Endothelial cell (in vitro differentiated cells): ENCODE data around the gene UBE2J1. TPM values are rescaled to one million over a fixed set of nuclear protein-coding genes. Genes with fewer than 3 reads are reported as not detected.

Experiments used
- DNase-seq: peaks from one replicate; pipeline ENCODE4 v3.0.0; 2021; ENCODE audit warnings: low spot score
- H3K27ac Mint-ChIP-seq: one replicate; pipeline ENCODE4 v1.8.0; 2021; ENCODE audit warnings: mixed read lengths, inconsistent platforms; ENCODE audit not compliant: unreplicated experiment
- H3K27me3 Mint-ChIP-seq: one replicate; pipeline ENCODE4 v1.8.0; 2021; ENCODE audit warnings: mild to moderate bottlenecking, moderate library complexity, mixed read lengths, inconsistent platforms; ENCODE audit not compliant: unreplicated experiment
- H3K36me3 Mint-ChIP-seq: one replicate; pipeline ENCODE4 v1.8.0; 2021; ENCODE audit warnings: mild to moderate bottlenecking, low read depth, mixed read lengths, inconsistent platforms; ENCODE audit not compliant: unreplicated experiment
- H3K4me1 Mint-ChIP-seq: one replicate; pipeline ENCODE4 v1.8.0; 2021; ENCODE audit warnings: mild to moderate bottlenecking, mixed read lengths, inconsistent platforms; ENCODE audit not compliant: unreplicated experiment
- H3K4me3 Mint-ChIP-seq: one replicate; pipeline ENCODE4 v1.8.0; 2021; ENCODE audit warnings: mild to moderate bottlenecking, mixed read lengths, inconsistent platforms; ENCODE audit not compliant: unreplicated experiment
- H3K9me3 Mint-ChIP-seq: one replicate; pipeline ENCODE4 v1.8.0; 2021; ENCODE audit warnings: mixed read lengths, inconsistent platforms; ENCODE audit not compliant: unreplicated experiment
- total RNA-seq: library from RNA; stranded (reverse); fragmentation: NEBNext Ultra II Directional; extraction: Animal tissue kit (Norgen Biotek cat#: 25700); gene quantifications from one replicate; pipeline ENCODE4 v1.2.1, GENCODE V29; 2021; ENCODE audit not compliant: unreplicated experiment
- TF ChIP-seq, protein P1 (sequence below): fragments of 200-600 bp; sonication (generic); IDR thresholded peaks from one replicate; pipeline ENCODE4 v1.5.0; 2021; ENCODE audit warnings: antibody characterized with exemption; ENCODE audit not compliant: unreplicated experiment

The UBE2J1 gene
- total RNA-seq, 1 donor from 2014 or later, result 43.7 TPM

DNA sequence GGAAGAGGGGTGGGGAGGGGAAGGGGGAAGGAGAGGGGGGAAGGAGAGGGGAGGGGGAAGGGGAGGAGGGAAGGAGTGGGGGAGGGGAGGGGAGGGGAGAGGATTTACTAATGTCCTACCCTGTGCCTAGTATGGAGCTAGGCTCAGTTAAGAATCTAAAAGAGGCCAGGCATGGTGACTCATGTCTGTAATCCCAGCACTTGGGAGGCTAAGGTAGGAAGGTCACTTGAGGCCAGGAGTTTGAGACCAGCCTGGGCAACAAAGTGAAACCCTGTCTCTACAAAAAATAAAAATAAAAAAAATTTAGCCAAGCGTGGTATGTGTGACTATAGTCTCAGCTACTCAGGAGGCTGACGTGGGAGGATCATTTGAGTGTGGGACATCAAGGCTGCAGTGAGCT is 13.0 kb downstream of the UBE2J1 start:
- no peak overlapping the region for H3K27ac Mint-ChIP-seq
- H3K27me3 Mint-ChIP-seq, result peaks cover 2% of the 10 kb centered on the region
- H3K4me3 Mint-ChIP-seq, result no peak overlapping the region
- H3K9me3 Mint-ChIP-seq, result no peaks in the 10 kb centered on the region
- DNase-seq, result no peak
- peaks cover 21% of the 10 kb centered on the region for H3K36me3 Mint-ChIP-seq
- H3K4me1 Mint-ChIP-seq, result peaks cover 7% of the 10 kb centered on the region
- TF ChIP-seq, protein P1, sequence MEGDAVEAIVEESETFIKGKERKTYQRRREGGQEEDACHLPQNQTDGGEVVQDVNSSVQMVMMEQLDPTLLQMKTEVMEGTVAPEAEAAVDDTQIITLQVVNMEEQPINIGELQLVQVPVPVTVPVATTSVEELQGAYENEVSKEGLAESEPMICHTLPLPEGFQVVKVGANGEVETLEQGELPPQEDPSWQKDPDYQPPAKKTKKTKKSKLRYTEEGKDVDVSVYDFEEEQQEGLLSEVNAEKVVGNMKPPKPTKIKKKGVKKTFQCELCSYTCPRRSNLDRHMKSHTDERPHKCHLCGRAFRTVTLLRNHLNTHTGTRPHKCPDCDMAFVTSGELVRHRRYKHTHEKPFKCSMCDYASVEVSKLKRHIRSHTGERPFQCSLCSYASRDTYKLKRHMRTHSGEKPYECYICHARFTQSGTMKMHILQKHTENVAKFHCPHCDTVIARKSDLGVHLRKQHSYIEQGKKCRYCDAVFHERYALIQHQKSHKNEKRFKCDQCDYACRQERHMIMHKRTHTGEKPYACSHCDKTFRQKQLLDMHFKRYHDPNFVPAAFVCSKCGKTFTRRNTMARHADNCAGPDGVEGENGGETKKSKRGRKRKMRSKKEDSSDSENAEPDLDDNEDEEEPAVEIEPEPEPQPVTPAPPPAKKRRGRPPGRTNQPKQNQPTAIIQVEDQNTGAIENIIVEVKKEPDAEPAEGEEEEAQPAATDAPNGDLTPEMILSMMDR, result no peak

DNA sequence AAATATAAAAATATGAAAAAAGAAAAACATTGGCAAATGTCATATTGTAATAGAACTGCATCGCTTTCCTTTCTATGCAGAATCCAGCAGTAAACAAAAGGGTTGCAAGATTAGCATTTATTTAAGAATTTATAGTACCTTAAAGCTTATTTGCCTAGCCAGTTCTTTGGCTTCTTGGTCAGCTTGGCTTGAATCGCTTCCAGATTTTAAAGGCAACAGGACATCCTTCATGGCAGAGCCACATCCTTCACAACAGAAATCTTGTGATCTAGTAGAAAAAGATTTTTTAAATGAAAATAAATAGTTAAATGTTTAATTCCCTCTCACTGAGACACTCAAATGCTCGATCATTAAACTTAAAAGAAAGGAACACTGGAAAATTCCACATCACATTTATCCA is 17.4 kb downstream of the UBE2J1 start:
- Mint-ChIP-seq H3K4me3 (no peak overlapping the region), H3K27me3 (peaks cover 4% of the 10 kb centered on the region), H3K27ac (no peak overlapping the region), H3K9me3 (no peaks in the 10 kb centered on the region), H3K4me1 (no peaks in the 10 kb centered on the region), H3K36me3 (peaks cover 19% of the 10 kb centered on the region)
- no peak for DNase-seq
- TF ChIP-seq, protein P1, result no peak

DNA sequence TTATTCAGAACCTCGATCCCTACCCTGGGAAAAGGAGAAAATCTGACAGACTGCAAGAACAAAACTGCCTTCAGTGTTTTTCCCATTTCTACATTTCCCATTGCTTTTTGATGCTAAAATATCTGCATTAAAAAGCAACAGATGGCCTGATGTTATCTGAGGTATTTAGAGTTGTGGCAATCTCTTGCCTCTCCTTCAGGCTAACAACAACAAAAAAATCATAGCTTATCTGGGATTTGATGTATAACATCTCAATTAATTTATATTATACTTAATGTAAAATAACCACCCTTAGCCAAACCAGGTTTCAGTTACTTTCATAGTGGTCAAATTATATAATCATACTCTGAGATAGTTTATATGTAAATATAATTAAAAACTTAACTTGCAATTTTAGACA is 21.6 kb downstream of the UBE2J1 start:
- no peaks in the 10 kb centered on the region for H3K9me3 Mint-ChIP-seq
- TF ChIP-seq, protein P1, result no peak
- H3K4me1 Mint-ChIP-seq, result no peaks in the 10 kb centered on the region
- no peak for DNase-seq
- H3K36me3 Mint-ChIP-seq, result peaks cover 14% of the 10 kb centered on the region
- H3K4me3 Mint-ChIP-seq, result no peak overlapping the region
- H3K27ac Mint-ChIP-seq, result no peak overlapping the region
- peaks cover 2% of the 10 kb centered on the region for H3K27me3 Mint-ChIP-seq

DNA sequence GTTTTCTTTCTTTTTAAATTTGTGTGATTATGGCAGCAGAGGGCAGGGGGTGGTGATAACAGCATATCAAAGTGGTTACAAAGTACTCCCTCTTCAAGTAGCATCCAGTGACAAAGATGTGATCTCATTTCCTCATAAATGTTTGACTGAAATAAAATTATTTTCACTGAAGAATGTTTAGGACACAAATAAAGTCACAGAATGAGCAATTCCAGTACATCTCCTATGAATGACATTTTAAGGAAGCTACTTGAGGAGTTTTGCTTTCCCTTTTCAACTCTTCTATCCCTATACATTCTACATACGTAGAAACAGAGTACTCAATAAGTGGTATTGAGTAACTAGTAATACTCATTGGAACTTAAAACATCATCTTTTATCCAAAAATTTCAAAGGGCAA is 23.5 kb downstream of the UBE2J1 start:
- TF ChIP-seq, protein P1, result no peak
- H3K27me3 Mint-ChIP-seq, result peaks cover 2% of the 10 kb centered on the region
- no peaks in the 10 kb centered on the region for H3K4me1 Mint-ChIP-seq
- H3K36me3 Mint-ChIP-seq, result peaks cover 14% of the 10 kb centered on the region
- no peaks in the 10 kb centered on the region for H3K9me3 Mint-ChIP-seq
- no peak overlapping the region for H3K27ac Mint-ChIP-seq
- no peak for DNase-seq
- H3K4me3 Mint-ChIP-seq, result no peak overlapping the region

DNA sequence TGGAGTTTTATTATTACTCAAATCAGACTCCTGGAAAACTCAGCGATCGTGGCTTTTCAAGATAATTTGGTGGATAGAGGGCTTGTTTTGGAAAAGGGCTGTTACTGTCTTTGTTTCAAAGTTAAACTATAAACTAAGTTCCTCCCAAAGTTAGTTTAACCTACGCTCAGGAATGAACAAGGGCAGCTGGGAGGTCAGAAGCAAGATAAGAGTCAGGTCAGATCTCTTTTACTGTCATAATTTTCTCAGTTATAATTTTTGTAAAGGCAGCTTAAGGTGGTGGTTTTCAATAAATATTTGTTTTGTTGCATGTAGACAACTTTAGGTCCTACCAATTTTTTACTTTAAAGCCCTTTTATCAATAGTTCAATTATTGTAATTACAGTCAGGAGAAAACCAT is 28.2 kb downstream of the UBE2J1 start:
- DNase-seq, result no peak
- Mint-ChIP-seq H3K9me3 (no peaks in the 10 kb centered on the region), H3K27me3 (no peaks in the 10 kb centered on the region), H3K36me3 (peaks cover 19% of the 10 kb centered on the region), H3K27ac (no peak overlapping the region), H3K4me3 (no peak overlapping the region), H3K4me1 (no peaks in the 10 kb centered on the region)
- TF ChIP-seq, protein P1, result no peak
